Peyer's patch (tissue), 4 donors: Measurements from ENCODE around the gene MEI1. TPM values are rescaled to one million over a fixed set of nuclear protein-coding genes. Genes with fewer than 3 reads are reported as not detected.
A peak's percentile ranks its signal among the peaks of the same experiment; 100 is the strongest.
"Not testable (repeated sequence)": the region's sequence is repeated elsewhere in the genome, so short reads cannot be mapped to it uniquely, and the experiment has no call there.

Source experiments
- DNase-seq, 3 donors: peaks; one replicate each; pipeline ENCODE4 v3.0.0-alpha.2; 2017 to 2019
- H3K27ac ChIP-seq, 4 donors: fragments of 200-600 bp; sonication (generic); one replicate each; pipeline ENCODE4 v1.5.1; 2016 to 2019
- H3K27me3 ChIP-seq, 2 donors: fragments of 200-600 bp; sonication (generic); one replicate each; pipeline ENCODE4 v1.5.1; 2019
- H3K36me3 ChIP-seq, 3 donors: fragments of 200-600 bp; sonication (generic); one replicate each; pipeline ENCODE4 v1.5.1; 2016 to 2019
- H3K4me1 ChIP-seq, 4 donors: fragments of 200-600 bp; sonication (generic); one replicate each; pipeline ENCODE4 v1.5.1; 2016 to 2019
- H3K4me3 ChIP-seq, 4 donors: fragments of 200-600 bp; sonication (generic); 1 replicate in 3 of 4; 2 replicates in 1 of 4; pipeline ENCODE4 v1.5.1; 2016 to 2019; ENCODE audit warnings: mild to moderate bottlenecking in 1 of 4
- H3K9me3 ChIP-seq, 4 donors: fragments of 200-600 bp; sonication (generic); one replicate each; pipeline ENCODE4 v1.5.1; 2016 to 2019; ENCODE audit warnings: mild to moderate bottlenecking in 1 of 4
- POLR2A ChIP-seq, 2 donors: fragments of 450-650 bp; IDR thresholded peaks; one replicate each; pipeline ENCODE4 v1.5.1; 2017; ENCODE audit warnings: antibody characterized with exemption in 2 of 2, mild to moderate bottlenecking in 2 of 2, moderate library complexity in 2 of 2
- total RNA-seq, 4 donors: library from RNA; depleted of rRNA; stranded (reverse); fragments of >200 nt; gene quantifications; one replicate each; pipeline ENCODE4 v1.1.0, GENCODE V29; 2016
- TF ChIP-seq, protein P1 (sequence below), 6 experiments: fragments of 450-650 bp in 4 of 6; fragments of 200-600 bp in 2 of 6; sonication (generic) in 1 of 6; IDR thresholded peaks; one replicate each; pipeline ENCODE4 v1.5.1; 2017 to 2019; ENCODE audit warnings: antibody characterized with exemption in 6 of 6, mild to moderate bottlenecking in 3 of 6, moderate library complexity in 1 of 6

MEI1 gene
- total RNA-seq, 4 donors from 2014 or later, result 1.1 to 20.6 (median 11.7) TPM

DNA sequence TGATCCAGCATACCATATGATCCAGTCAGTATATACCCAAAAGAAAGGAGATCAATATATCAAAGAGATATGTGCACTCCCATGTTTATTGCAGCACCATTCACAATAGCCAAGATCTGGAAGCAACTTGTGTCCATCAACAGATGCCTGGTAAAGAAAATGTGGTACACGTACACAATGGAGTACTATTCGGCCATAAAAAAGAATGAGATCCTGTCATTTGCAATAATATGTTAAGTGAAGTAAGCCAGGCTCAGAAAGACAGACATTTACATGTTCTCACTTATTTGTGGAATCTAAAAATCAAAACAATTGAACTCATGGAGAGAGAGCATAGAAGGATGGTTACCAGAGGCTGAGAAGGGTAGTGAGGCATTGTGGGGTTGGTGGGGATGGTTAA, 37.6 kb upstream of the MEI1 start:
- no peak overlapping the region for H3K27ac ChIP-seq
- H3K36me3 ChIP-seq, result peaks cover 0 to 87% (median 0%) of the 10 kb centered on the region in 3 donors
- DNase-seq, result no peak

DNA sequence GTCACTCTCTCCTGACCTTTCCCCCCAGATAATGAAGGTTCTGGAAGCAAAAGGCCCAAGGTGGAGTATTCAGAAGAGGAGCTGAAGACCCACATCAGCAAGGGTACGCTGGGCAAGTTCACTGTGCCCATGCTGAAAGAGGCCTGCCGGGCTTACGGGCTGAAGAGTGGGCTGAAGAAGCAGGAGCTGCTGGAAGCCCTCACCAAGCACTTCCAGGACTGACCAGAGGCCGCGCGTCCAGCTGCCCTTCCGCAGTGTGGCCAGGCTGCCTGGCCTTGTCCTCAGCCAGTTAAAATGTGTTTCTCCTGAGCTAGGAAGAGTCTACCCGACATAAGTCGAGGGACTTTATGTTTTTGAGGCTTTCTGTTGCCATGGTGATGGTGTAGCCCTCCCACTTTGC, 35.7 kb upstream of the MEI1 start:
- H3K4me1 ChIP-seq, H3K27me3 ChIP-seq: not testable (repeated sequence)
- peaks cover 0 to 68% (median 0%) of the 10 kb centered on the region in 3 donors for H3K36me3 ChIP-seq

More for the DNA sequence above, 37.6 kb upstream of the MEI1 start:
- Histone ChIP-seq H3K4me3 (no peak overlapping the region), H3K27me3 (no peaks in the 10 kb centered on the region), H3K4me1 (no peaks in the 10 kb centered on the region), H3K9me3 (no peaks in the 10 kb centered on the region)
- TF ChIP-seq POLR2A (IDR thresholded peaks at IDR 0.05), result no peak
- TF ChIP-seq, protein P1, sequence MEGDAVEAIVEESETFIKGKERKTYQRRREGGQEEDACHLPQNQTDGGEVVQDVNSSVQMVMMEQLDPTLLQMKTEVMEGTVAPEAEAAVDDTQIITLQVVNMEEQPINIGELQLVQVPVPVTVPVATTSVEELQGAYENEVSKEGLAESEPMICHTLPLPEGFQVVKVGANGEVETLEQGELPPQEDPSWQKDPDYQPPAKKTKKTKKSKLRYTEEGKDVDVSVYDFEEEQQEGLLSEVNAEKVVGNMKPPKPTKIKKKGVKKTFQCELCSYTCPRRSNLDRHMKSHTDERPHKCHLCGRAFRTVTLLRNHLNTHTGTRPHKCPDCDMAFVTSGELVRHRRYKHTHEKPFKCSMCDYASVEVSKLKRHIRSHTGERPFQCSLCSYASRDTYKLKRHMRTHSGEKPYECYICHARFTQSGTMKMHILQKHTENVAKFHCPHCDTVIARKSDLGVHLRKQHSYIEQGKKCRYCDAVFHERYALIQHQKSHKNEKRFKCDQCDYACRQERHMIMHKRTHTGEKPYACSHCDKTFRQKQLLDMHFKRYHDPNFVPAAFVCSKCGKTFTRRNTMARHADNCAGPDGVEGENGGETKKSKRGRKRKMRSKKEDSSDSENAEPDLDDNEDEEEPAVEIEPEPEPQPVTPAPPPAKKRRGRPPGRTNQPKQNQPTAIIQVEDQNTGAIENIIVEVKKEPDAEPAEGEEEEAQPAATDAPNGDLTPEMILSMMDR (IDR thresholded peaks at IDR 0.05), result no peak

DNA sequence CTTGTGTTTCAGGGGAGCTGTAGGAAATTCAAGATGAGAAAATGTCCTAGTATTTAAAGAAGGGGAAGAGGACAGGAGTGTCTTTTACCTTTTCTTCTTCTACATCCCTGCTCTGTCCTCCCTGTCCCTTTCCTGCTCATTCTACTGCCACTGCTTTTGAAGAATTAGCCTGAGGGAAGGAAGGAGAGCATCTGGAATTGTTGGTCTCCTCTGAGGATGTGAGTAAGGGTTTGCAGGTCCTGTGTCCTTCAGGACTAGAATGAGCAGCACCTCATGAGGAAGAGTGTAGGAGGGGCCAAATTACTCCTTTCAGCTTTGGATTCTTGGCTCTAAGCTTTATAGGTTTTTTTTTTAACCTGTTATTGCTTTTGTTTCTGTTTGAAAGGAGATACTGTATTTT, 34.8 kb upstream of the MEI1 start:
- no peak overlapping the region for H3K27ac ChIP-seq
- no peak overlapping the region for H3K4me3 ChIP-seq
- no peak for TF ChIP-seq POLR2A (IDR thresholded peaks at IDR 0.05)
- no peaks in the 10 kb centered on the region for H3K4me1 ChIP-seq
- no peaks in the 10 kb centered on the region for H3K9me3 ChIP-seq
- H3K36me3 ChIP-seq, result peaks cover 0 to 59% (median 0%) of the 10 kb centered on the region in 3 donors
- no peaks in the 10 kb centered on the region for H3K27me3 ChIP-seq
- DNase-seq, result no peak

More for the DNA sequence above, 35.7 kb upstream of the MEI1 start:
- H3K9me3 ChIP-seq, DNase-seq, H3K4me3 ChIP-seq, H3K27ac ChIP-seq: not testable (repeated sequence)

DNA sequence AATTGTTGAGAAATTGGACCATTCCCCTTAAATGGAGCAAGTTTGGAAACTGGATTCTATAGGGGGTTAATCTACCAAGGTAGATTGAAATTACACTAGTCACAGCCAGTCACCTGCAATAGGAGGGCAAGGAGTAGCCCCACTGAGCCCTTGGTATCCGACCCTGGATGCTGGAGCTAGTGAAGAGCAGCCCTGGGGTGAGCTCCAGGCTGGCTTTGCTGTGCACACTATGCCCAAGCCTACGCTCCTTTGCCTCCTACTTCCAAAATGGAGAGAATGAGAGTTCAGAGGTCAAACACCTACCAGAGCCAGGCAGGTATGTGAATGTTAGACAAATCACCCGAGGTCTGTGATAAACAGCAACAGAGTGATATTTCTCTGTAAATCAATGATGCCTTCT, 34.4 kb upstream of the MEI1 start:
- no peaks in the 10 kb centered on the region for H3K4me1 ChIP-seq
- no peak overlapping the region for H3K4me3 ChIP-seq
- DNase-seq, result no peak
- TF ChIP-seq, protein P1 (IDR thresholded peaks at IDR 0.05), result no peak
- no peak for TF ChIP-seq POLR2A (IDR thresholded peaks at IDR 0.05)
- no peaks in the 10 kb centered on the region for H3K27me3 ChIP-seq
- H3K36me3 ChIP-seq, result peaks cover 0 to 54% (median 0%) of the 10 kb centered on the region in 3 donors
- H3K9me3 ChIP-seq, result no peaks in the 10 kb centered on the region
- H3K27ac ChIP-seq, result no peak overlapping the region

DNA sequence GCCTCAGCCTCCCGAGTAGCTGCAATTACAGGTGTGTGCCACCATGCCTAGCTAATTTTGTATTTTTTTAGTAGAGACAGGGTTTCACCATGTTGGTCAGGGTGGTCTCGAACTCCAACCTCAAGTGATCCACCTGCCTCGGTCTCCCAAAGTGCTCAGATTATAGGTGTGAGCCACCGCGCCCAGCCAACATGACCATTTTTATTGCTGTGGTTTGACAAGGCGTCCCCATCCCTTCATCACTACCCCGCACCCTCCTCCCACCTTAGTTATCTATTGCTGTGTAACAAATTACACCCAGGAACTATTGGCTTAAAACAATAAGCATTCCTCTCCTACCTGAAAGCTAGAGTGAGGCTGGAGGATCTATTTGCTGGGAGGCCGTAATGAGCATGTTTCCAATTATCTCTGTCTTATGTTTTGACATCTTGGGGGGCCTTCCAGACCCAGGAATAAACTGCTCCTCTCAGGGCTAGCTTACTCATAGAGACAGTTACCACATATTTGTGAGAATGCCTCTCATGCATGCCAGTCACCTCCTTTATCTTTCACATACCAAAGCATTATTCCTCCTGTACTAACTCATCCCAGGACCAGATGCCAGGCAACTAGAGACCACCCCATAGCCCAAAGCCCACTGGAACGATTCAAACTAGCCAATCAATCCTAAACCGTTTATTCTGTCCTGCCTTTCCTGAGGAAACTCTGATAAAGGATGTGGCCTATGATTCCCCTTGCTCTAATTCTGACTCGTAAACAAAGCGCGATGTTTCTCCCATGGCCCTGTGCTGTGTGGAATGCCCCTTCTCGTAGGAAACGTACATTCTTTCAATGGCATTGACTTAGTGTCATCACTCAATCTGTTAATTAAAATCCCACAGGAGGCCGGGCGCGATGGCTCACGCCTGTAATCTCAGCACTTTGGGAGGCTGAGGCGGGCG, 30.1 kb upstream of the MEI1 start:
- Histone ChIP-seq H3K36me3 (peaks cover 0 to 28% (median 0%) of the 10 kb centered on the region in 3 donors), H3K4me3 (no peak overlapping the region), H3K27me3 (no peaks in the 10 kb centered on the region), H3K27ac (no peak overlapping the region), H3K9me3 (no peaks in the 10 kb centered on the region), H3K4me1 (no peaks in the 10 kb centered on the region)
- DNase-seq, result peak in 2 of 3 donors; percentile 3 to 43
- no peak for TF ChIP-seq POLR2A (IDR thresholded peaks at IDR 0.05)
- TF ChIP-seq, protein P1 (IDR thresholded peaks at IDR 0.05), result no peak

DNA sequence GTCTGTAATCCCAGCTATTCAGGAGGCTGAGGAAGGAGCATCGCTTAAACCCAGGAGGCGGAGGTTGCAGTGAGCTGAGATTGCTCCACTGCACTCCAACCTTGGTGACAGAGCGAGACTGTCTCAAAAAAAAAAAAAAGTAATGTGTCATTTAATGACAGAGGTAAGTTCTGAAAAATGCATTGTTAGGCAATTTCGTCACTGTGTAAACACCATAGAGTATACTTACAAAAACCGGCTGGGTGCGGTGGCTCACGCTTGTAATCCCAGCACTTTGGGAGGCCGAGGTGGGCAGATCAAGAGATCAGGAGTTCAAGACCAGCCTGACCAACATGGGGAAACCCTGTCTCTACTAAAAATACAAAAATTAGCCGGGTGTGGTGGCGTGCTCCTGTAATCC, 27.2 kb upstream of the MEI1 start:
- H3K9me3 ChIP-seq, H3K4me1 ChIP-seq, H3K4me3 ChIP-seq, DNase-seq, H3K27me3 ChIP-seq, H3K27ac ChIP-seq: not testable (repeated sequence)
- H3K36me3 ChIP-seq, result peaks cover 0 to 26% (median 0%) of the 10 kb centered on the region in 3 donors

DNA sequence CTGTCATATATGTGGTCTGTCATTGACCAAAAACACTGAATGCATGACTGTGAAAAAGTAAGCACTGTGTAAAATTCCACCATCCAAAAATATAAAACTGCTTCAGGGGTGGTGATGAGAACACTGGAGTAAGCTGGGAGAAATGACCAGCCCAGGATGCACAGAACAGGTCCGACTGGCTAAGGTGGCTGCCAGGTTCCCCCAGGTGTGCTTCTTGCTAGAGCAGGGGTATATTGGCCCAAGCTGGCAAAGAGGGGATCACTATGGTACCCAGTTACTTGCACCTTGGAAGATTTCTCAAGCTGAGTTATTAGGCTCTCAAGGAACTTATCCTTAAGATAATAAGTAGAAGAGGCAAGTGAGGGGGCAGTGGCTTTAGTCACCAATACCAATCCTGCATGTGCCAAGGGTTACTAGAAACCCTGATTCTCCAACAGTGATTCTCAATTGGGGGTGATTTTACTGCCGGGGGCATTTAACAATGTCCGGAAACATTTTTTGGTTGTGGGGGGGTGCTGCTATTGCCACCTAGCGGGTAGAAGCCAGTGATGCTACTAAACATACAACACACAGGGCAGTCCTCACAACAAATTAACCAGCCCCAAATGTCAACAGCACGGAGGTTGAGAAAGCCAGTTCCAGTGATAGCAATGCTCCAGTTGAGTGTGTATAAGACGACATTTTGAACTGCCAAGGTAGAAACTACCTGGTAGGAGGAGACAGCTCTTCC, 26.4 kb upstream of the MEI1 start:
- Histone ChIP-seq H3K4me1 (no peaks in the 10 kb centered on the region), H3K27ac (no peak overlapping the region), H3K4me3 (no peak overlapping the region), H3K27me3 (no peaks in the 10 kb centered on the region), H3K36me3 (peaks cover 0 to 35% (median 0%) of the 10 kb centered on the region in 3 donors), H3K9me3 (no peaks in the 10 kb centered on the region)
- TF ChIP-seq POLR2A (IDR thresholded peaks at IDR 0.05), result no peak
- TF ChIP-seq, protein P1 (IDR thresholded peaks at IDR 0.05), result peak in 2 of 6 experiments; percentile 21 to 23
- no peak for DNase-seq
